ENCODE measurements around the gene AFAP1L1.

Gene AFAP1L1

DNA sequence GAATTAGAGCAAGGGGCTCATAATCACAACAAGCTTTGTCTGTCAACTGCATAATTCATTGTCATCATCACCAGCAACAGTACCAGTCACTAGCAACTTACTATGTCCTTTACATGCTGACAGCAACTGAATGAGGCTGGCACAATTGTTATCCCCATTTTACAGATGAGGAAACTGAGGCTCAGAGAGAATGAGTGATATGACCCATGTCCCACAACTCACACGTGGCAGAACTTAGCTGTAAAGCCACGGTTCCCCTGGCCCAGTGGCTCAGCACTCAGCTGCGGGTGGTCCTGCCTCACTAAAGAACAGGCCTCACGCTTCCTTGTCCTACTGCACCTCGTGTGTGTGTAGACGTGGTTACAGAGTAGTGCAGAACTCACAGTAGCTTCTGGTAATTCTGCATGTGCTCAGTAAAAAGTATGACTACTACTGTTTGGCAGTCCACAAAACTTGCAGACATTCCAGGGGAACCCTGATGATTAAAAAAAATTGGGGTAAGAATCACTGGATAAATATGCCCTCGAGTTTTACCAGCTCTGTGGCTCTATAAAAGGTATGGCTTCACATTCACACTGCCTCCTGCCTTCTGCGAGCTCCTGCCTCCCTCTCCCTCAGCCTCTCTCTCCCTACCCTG lies 30.2 kb downstream of the AFAP1L1 start:
- no peaks in the 10 kb centered on the region for H3K79me2 ChIP-seq
- TF ChIP-seq CTCF (IDR thresholded peaks at IDR 0.05) = no peak
- H3K4me3 ChIP-seq (ENCODE audit: low read depth, low read length) = no peak overlapping the region
- H3K4me2 ChIP-seq (ENCODE audit: low read length) = no peak overlapping the region
- no peaks in the 10 kb centered on the region for H3K36me3 ChIP-seq (ENCODE audit: control insufficient read depth, insufficient read depth, low read length)
- peaks cover 3% of the 10 kb centered on the region for H3K4me1 ChIP-seq
- no peaks in the 10 kb centered on the region for H3K9me3 ChIP-seq (ENCODE audit: control insufficient read depth, low read length)
- H3K27ac ChIP-seq = no peak overlapping the region
- no peak overlapping the region for H2AFZ ChIP-seq
- no peak overlapping the region for H3K9ac ChIP-seq
- no peaks in the 10 kb centered on the region for H3K27me3 ChIP-seq (ENCODE audit: control insufficient read depth, insufficient read depth, low read length)

- H3K9me3 ChIP-seq (ENCODE audit: control insufficient read depth, low read length) = no peaks in the 10 kb centered on the region
- TF ChIP-seq CTCF (IDR thresholded peaks at IDR 0.05) = no peak
- no peak overlapping the region for H3K4me2 ChIP-seq (ENCODE audit: low read length)
- no peaks in the 10 kb centered on the region for H3K27me3 ChIP-seq (ENCODE audit: control insufficient read depth, insufficient read depth, low read length)
- no peaks in the 10 kb centered on the region for H3K79me2 ChIP-seq
- H3K9ac ChIP-seq = no peak overlapping the region
- H3K4me1 ChIP-seq = peaks cover 3% of the 10 kb centered on the region
- no peaks in the 10 kb centered on the region for H3K36me3 ChIP-seq (ENCODE audit: control insufficient read depth, insufficient read depth, low read length)
- no peak overlapping the region for H3K27ac ChIP-seq
- no peak overlapping the region for H3K4me3 ChIP-seq (ENCODE audit: low read depth, low read length)
- H2AFZ ChIP-seq = no peak overlapping the region
Observed at GRCh38 chr5:149302641-149303040, 31.0 kb downstream of the AFAP1L1 start.

DNA sequence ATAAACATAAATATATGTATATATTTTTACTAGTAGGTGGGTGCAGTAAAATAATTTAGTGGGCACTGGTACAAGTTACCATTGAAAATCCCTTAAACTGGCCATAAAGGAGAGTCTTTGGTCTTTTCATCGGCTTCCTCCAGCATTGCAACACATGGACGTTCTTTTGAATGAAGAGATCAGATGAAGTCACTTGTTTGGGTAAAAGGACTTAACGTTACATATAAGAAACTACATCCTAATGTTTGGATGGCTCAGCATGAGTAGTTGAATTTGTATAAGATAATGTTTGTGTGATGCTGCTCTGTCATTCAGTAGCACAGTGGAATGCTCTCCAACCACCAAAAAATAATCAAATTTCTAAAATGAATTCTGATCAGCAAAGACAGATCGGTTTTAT lies 31.6 kb downstream of the AFAP1L1 start:
- no peak for TF ChIP-seq CTCF (IDR thresholded peaks at IDR 0.05)
- H3K4me1 ChIP-seq = no peaks in the 10 kb centered on the region
- H3K9ac ChIP-seq = no peak overlapping the region
- H3K4me3 ChIP-seq (ENCODE audit: low read depth, low read length) = no peak overlapping the region
- H3K4me2 ChIP-seq (ENCODE audit: low read length) = no peak overlapping the region
- H3K27ac ChIP-seq = no peak overlapping the region
- H3K27me3 ChIP-seq (ENCODE audit: control insufficient read depth, insufficient read depth, low read length) = no peaks in the 10 kb centered on the region
- no peaks in the 10 kb centered on the region for H3K36me3 ChIP-seq (ENCODE audit: control insufficient read depth, insufficient read depth, low read length)
- no peak overlapping the region for H2AFZ ChIP-seq
- H3K9me3 ChIP-seq (ENCODE audit: control insufficient read depth, low read length) = no peaks in the 10 kb centered on the region
- no peaks in the 10 kb centered on the region for H3K79me2 ChIP-seq

DNA sequence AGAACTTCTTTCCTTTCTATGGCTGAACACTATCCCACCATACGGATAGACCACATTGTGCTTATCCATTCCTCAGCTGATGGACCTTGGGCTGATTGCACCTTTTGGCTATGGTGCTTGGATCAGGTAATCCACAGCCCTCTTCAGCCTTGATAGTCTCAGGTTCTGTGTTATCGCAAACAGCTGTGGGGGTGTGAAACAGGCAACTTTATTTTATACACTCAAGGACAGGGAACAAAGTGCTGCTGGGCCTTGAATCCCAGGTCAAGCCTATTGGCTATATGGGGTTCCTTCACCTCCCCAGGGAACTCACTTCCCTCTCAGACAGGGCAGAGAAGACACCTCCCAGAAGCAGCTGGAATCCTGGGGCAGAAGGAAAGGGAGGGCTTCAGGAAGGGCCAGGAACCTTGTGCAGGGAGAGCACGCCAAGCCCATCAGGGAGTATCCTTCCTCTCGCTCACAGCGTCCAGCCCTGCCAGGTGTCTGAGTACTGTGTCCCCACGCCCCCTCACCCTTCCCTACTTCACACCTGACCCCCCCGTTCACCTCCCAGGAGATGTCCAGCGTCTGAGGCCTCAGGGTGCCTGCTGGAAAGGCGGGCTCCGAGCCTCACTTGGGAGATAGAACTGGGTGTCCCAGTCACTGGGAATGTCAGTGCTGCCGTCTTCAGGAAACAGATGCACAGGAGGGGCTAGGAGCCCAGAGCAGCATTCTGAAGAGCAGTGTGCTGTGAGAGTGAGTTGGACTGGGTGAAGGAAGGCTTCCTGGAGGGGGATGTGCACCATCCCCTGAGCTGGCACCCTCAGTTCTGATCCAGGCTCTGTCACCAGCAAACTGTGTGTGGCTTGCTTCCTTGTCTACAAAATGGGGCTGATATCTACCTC lies 32.8 kb downstream of the AFAP1L1 start:
- no peaks in the 10 kb centered on the region for H3K79me2 ChIP-seq
- no peaks in the 10 kb centered on the region for H3K27me3 ChIP-seq (ENCODE audit: control insufficient read depth, insufficient read depth, low read length)
- H3K27ac ChIP-seq = no peak overlapping the region
- H2AFZ ChIP-seq = no peak overlapping the region
- no peak overlapping the region for H3K9ac ChIP-seq
- TF ChIP-seq CTCF (IDR thresholded peaks at IDR 0.05) = no peak
- H3K9me3 ChIP-seq (ENCODE audit: control insufficient read depth, low read length) = no peaks in the 10 kb centered on the region
- no peak overlapping the region for H3K4me3 ChIP-seq (ENCODE audit: low read depth, low read length)
- no peaks in the 10 kb centered on the region for H3K4me1 ChIP-seq
- no peaks in the 10 kb centered on the region for H3K36me3 ChIP-seq (ENCODE audit: control insufficient read depth, insufficient read depth, low read length)
- H3K4me2 ChIP-seq (ENCODE audit: low read length) = no peak overlapping the region
